HG02938 (cell line): ENCODE data around the gene GYPB.
"Not testable (repeated sequence)": the region's sequence is repeated elsewhere in the genome, so short reads cannot be mapped to it uniquely, and the experiment has no call there.

Experiments used
- ATAC-seq: cut with Tn5 transposase; IDR thresholded peaks from one replicate; pipeline ENCODE4 v1.9.1; 2021; ENCODE audit warnings: mild to moderate bottlenecking, moderate library complexity; ENCODE audit not compliant: unreplicated experiment

GYPB gene

GRCh38 chr4:143950185-143950584 lies 69.0 kb downstream of the GYPB start:
- ATAC-seq: not testable (repeated sequence)

GRCh38 chr4:143947493-143947892 lies 71.7 kb downstream of the GYPB start:
- ATAC-seq: not testable (repeated sequence)
